HepG2 (cell line): Measurements from ENCODE around the gene SEMA7A. TPM values are rescaled to one million over a fixed set of nuclear protein-coding genes. Genes with fewer than 3 reads are reported as not detected.
A peak's percentile ranks its signal among the peaks of the same experiment; 100 is the strongest.

ENCODE experiments used
- BORCS8-MEF2B ChIP-seq: sonication (generic); formaldehyde crosslinking; IDR thresholded peaks from 2 replicates; pipeline ENCODE4 v1.8.0; 2022; ENCODE audit warnings: mild to moderate bottlenecking, missing genetic modification reagents
- HNF4G ChIP-seq, 2 experiments: sonication (generic) in 1 of 2; formaldehyde crosslinking in 1 of 2; IDR thresholded peaks; 2 replicates each; pipeline versions ENCODE4 v1.4.0 to v1.6.1; 2011 to 2020; ENCODE audit warnings: borderline replicate concordance in 2 of 2, low read depth in 2 of 2, mild to moderate bottlenecking in 2 of 2, low read length in 1 of 2, missing genetic modification reagents in 1 of 2, moderate library complexity in 1 of 2
- MTA3 ChIP-seq: sonication (generic); formaldehyde crosslinking; IDR thresholded peaks from 2 replicates; pipeline ENCODE4 v1.4.0; 2020; ENCODE audit warnings: missing genetic modification reagents
- WIZ ChIP-seq: sonication (generic); formaldehyde crosslinking; IDR thresholded peaks from 2 replicates; pipeline ENCODE4 v1.5.1; 2020; ENCODE audit warnings: mild to moderate bottlenecking, missing genetic modification reagents
- ZNF34 ChIP-seq: sonication (generic); formaldehyde crosslinking; IDR thresholded peaks from 2 replicates; pipeline ENCODE4 v1.4.0; 2020; ENCODE audit warnings: mild to moderate bottlenecking, missing genetic modification reagents, borderline replicate concordance
- ZNF562 ChIP-seq: sonication (generic); formaldehyde crosslinking; IDR thresholded peaks from 2 replicates; pipeline ENCODE4 v1.8.0; 2022; ENCODE audit warnings: missing genetic modification reagents, borderline replicate concordance
- ZNF891 ChIP-seq: sonication (generic); formaldehyde crosslinking; IDR thresholded peaks from 2 replicates; pipeline ENCODE4 v1.5.0; 2020; ENCODE audit warnings: mild to moderate bottlenecking, missing genetic modification reagents
- polyA plus RNA-seq, 8 experiments: library from polyadenylated mRNA; depleted of rRNA in 3 of 8; stranded (reverse) in 7 of 8; unstranded in 1 of 8; fragments of >200 nt; fragmentation: Illumina TruSeq in 4 of 8; extraction: Trizol in 4 of 8; gene quantifications; 2 replicates each; pipeline versions ENCODE4 v1.2.1 to v1.2.3, GENCODE V29; 2011 to 2016; ENCODE audit warnings: low read depth in 4 of 8, missing spikeins in 1 of 8, mixed read lengths in 1 of 8; ENCODE audit not compliant: insufficient read depth in 1 of 8
- total RNA-seq, 5 experiments: library from RNA; depleted of rRNA; stranded (reverse); fragments of >200 nt; fragmentation: Illumina TruSeq; extraction: Trizol; gene quantifications; 2 replicates each; pipeline ENCODE4 v1.2.3, GENCODE V29; 2016; ENCODE audit warnings: low read depth in 1 of 5
- TF ChIP-seq, protein P1 (sequence below): IDR thresholded peaks from 2 replicates; pipeline ENCODE4 v1.4.0; 2020; ENCODE audit warnings: mild to moderate bottlenecking, missing genetic modification reagents
- TF ChIP-seq, protein P2 (sequence below): sonication (generic); formaldehyde crosslinking; IDR thresholded peaks from 2 replicates; pipeline ENCODE4 v1.8.0; 2022; ENCODE audit warnings: mild to moderate bottlenecking, missing genetic modification reagents, borderline replicate concordance
- TF ChIP-seq, protein P3 (sequence below): IDR thresholded peaks from 2 replicates; pipeline ENCODE4 v1.6.1; 2016; ENCODE audit warnings: mild to moderate bottlenecking
- TF ChIP-seq, protein P4 (sequence below): IDR thresholded peaks from 2 replicates; pipeline ENCODE4 v1.6.1; 2016
- TF ChIP-seq, protein P5 (sequence below): sonication (generic); formaldehyde crosslinking; IDR thresholded peaks from 2 replicates; pipeline ENCODE4 v1.5.0; 2020; ENCODE audit warnings: mild to moderate bottlenecking, missing genetic modification reagents, borderline replicate concordance

The SEMA7A gene
- total and polyA plus RNA-seq, 2 of the 13 experiments (the other 11 are each of a cell fraction or from before 2014, with no cell fraction given) = 9.0 to 15.8 TPM

DNA sequence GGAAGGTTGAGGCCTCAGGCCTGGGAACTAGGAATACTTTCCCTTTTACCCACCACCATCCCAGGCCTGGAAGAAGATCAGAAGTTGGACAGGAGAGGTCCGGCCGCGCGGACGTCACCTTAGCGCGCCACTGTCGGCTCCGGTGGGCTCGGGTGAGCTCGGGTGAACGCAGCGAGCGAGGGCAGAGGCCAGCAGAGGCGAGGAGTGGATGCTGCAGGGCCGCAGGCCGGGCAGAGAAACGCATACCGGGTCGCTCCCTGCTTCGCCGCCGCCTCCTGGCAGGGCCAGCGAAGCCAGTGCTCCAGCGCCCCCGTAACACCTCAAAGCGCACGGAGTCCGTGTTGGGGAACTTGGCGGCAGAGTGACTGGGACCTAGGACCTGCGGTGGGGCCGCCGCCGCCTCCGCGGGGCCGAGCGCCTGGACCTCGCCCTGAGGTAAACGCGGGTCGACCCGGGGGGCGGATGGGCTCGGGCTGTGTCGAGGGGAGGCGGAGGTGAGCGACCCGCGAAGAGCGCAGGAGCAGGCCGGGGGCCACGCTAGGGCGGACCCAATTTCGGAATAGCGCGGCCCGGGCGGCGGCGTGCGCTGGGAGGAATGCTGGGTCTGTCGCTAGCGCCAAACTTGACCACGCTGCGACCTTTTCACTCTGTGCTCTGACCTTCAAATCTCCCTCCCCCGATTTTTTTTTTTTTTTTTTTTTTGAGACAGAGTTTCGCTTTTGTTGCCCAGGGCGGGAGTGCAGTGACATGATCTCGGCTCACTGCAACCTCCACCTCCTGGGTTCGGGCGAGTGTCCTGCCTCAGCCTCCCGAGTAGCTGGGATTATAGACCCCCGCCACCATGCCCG, 67.9 kb downstream of the SEMA7A start (continued):
- TF ChIP-seq, protein P1, sequence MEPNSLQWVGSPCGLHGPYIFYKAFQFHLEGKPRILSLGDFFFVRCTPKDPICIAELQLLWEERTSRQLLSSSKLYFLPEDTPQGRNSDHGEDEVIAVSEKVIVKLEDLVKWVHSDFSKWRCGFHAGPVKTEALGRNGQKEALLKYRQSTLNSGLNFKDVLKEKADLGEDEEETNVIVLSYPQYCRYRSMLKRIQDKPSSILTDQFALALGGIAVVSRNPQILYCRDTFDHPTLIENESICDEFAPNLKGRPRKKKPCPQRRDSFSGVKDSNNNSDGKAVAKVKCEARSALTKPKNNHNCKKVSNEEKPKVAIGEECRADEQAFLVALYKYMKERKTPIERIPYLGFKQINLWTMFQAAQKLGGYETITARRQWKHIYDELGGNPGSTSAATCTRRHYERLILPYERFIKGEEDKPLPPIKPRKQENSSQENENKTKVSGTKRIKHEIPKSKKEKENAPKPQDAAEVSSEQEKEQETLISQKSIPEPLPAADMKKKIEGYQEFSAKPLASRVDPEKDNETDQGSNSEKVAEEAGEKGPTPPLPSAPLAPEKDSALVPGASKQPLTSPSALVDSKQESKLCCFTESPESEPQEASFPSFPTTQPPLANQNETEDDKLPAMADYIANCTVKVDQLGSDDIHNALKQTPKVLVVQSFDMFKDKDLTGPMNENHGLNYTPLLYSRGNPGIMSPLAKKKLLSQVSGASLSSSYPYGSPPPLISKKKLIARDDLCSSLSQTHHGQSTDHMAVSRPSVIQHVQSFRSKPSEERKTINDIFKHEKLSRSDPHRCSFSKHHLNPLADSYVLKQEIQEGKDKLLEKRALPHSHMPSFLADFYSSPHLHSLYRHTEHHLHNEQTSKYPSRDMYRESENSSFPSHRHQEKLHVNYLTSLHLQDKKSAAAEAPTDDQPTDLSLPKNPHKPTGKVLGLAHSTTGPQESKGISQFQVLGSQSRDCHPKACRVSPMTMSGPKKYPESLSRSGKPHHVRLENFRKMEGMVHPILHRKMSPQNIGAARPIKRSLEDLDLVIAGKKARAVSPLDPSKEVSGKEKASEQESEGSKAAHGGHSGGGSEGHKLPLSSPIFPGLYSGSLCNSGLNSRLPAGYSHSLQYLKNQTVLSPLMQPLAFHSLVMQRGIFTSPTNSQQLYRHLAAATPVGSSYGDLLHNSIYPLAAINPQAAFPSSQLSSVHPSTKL = no peak
- TF ChIP-seq, protein P2, sequence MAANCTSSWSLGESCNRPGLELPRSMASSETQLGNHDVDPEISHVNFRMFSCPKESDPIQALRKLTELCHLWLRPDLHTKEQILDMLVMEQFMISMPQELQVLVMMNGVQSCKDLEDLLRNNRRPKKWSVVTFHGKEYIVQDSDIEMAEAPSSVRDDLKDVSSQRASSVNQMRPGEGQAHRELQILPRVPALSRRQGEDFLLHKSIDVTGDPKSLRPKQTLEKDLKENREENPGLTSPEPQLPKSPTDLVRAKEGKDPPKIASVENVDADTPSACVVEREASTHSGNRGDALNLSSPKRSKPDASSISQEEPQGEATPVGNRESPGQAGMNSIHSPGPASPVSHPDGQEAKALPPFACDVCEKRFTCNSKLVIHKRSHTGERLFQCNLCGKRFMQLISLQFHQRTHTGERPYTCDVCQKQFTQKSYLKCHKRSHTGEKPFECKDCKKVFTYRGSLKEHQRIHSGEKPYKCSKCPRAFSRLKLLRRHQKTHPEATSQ = 0 out of 2 replicates have a peak, but pooled peaks have one; percentile 68
- TF ChIP-seq MTA3 (CRISPR knock-in tag) = no peak
- peak; percentile 75 for TF ChIP-seq BORCS8-MEF2B (CRISPR knock-in tag)
- 0 out of 2 replicates have a peak, but pooled peaks have one; percentile 23 for TF ChIP-seq WIZ (CRISPR knock-in tag)
- no peak for TF ChIP-seq ZNF34 (CRISPR knock-in tag)
- TF ChIP-seq, protein P3, sequence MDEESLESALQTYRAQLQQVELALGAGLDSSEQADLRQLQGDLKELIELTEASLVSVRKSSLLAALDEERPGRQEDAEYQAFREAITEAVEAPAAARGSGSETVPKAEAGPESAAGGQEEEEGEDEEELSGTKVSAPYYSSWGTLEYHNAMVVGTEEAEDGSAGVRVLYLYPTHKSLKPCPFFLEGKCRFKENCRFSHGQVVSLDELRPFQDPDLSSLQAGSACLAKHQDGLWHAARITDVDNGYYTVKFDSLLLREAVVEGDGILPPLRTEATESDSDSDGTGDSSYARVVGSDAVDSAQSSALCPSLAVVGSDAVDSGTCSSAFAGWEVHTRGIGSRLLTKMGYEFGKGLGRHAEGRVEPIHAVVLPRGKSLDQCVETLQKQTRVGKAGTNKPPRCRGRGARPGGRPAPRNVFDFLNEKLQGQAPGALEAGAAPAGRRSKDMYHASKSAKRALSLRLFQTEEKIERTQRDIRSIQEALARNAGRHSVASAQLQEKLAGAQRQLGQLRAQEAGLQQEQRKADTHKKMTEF = peak; percentile 54
- TF ChIP-seq, protein P4, sequence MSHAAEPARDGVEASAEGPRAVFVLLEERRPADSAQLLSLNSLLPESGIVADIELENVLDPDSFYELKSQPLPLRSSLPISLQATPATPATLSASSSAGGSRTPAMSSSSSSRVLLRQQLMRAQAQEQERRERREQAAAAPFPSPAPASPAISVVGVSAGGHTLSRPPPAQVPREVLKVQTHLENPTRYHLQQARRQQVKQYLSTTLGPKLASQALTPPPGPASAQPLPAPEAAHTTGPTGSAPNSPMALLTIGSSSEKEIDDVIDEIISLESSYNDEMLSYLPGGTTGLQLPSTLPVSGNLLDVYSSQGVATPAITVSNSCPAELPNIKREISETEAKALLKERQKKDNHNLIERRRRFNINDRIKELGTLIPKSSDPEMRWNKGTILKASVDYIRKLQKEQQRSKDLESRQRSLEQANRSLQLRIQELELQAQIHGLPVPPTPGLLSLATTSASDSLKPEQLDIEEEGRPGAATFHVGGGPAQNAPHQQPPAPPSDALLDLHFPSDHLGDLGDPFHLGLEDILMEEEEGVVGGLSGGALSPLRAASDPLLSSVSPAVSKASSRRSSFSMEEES (CRISPR knock-in tag) = no peak
- no peak; the same call in 1 of the 2 replicates for TF ChIP-seq ZNF891 (CRISPR knock-in tag)
- no peak for TF ChIP-seq ZNF562
- TF ChIP-seq HNF4G (IDR thresholded peaks at IDR 0.05; ENCODE audit: borderline replicate concordance, low read depth, low read length) = 0 out of 2 replicates have a peak, but pooled peaks have one; percentile 8
- TF ChIP-seq HNF4G (CRISPR knock-in tag; IDR thresholded peaks at IDR 0.05; ENCODE audit: borderline replicate concordance, low read depth) = no peak
- TF ChIP-seq, protein P5, sequence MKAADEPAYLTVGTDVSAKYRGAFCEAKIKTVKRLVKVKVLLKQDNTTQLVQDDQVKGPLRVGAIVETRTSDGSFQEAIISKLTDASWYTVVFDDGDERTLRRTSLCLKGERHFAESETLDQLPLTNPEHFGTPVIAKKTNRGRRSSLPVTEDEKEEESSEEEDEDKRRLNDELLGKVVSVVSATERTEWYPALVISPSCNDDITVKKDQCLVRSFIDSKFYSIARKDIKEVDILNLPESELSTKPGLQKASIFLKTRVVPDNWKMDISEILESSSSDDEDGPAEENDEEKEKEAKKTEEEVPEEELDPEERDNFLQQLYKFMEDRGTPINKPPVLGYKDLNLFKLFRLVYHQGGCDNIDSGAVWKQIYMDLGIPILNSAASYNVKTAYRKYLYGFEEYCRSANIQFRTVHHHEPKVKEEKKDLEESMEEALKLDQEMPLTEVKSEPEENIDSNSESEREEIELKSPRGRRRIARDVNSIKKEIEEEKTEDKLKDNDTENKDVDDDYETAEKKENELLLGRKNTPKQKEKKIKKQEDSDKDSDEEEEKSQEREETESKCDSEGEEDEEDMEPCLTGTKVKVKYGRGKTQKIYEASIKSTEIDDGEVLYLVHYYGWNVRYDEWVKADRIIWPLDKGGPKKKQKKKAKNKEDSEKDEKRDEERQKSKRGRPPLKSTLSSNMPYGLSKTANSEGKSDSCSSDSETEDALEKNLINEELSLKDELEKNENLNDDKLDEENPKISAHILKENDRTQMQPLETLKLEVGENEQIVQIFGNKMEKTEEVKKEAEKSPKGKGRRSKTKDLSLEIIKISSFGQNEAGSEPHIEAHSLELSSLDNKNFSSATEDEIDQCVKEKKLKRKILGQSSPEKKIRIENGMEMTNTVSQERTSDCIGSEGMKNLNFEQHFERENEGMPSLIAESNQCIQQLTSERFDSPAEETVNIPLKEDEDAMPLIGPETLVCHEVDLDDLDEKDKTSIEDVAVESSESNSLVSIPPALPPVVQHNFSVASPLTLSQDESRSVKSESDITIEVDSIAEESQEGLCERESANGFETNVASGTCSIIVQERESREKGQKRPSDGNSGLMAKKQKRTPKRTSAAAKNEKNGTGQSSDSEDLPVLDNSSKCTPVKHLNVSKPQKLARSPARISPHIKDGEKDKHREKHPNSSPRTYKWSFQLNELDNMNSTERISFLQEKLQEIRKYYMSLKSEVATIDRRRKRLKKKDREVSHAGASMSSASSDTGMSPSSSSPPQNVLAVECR (CRISPR knock-in tag) = peak; percentile 61; the same call in 1 of the 2 replicates
